GM08714 (cell line): ENCODE data around the gene YAE1.

Experiments used
- H3K4me3 ChIP-seq: fragments of 200-500 bp; sonication (Bioruptor generic); 2 replicates; pipeline ENCODE4 v1.5.1; 2014; ENCODE audit warnings: mild to moderate bottlenecking, low read length, inconsistent platforms
- ZNF274 ChIP-seq: IDR thresholded peaks from 2 replicates; pipeline ENCODE4 v1.6.1; 2012; ENCODE audit warnings: mild to moderate bottlenecking, low read depth, low read length

The YAE1 gene

DNA sequence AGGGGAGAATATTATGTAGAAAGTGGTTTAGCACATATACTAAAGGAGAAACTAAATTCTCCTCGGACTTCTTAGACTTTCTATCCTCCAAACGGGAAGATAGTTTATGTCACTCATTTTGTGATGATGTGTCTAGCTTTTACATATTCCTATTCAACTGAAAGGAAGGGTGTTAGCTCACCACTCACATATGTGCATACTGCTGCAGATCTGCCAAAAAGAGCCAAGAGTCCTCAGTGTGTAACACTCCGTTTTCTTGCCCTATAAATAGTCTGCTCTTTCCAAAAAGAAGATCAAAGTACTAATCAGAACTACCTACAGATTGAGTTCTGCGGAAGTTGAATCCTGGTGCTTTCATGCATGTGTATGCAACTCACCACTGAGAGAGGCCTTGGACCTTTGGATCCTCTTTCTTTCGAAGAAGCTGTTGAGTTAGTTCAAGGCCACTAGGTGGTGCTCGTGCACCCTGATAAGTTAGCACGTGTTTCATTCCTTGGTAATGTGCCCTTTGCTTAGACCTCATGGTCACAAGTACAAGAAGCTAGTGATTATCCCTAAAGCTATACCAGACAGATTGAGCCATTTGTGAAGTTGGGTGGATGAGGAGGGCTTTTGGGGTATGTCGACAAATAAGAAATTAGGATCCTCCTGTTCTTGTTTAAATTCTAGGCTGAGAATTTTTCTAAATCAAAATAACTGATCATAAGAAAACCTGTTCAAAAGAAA lies 14.1 kb downstream of the YAE1 start:
- no peak overlapping the region for H3K4me3 ChIP-seq
- TF ChIP-seq ZNF274: no peak

DNA sequence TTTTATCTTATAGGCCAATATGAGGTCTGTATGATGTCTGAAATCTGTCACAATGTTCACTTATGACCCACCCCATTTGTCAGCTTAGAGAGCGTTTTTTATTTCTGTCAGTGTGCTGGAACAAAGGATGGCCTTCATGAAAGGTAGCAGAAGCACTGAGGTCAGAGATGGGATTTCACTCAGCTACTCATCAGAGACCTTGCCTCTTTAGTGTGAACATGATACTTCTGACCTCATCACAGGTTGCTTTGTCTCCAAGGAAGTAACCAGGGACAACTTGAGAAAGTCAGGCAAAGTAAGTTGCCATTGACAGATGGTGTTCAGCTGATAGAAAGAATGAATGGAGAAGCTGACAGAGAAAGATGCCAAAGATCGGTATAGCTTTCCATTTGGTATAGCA lies 16.3 kb downstream of the YAE1 start:
- no peak for TF ChIP-seq ZNF274

GRCh38 chr7:39583539-39583938 lies 17.3 kb downstream of the YAE1 start:
- TF ChIP-seq ZNF274: no peak
- H3K4me3 ChIP-seq: no peak overlapping the region

More for the DNA sequence above, 16.3 kb downstream of the YAE1 start:
- H3K4me3 ChIP-seq: no peak overlapping the region

GRCh38 chr7:39587393-39587792 lies 21.2 kb downstream of the YAE1 start:
- TF ChIP-seq ZNF274: no peak
- H3K4me3 ChIP-seq: no peak overlapping the region

GRCh38 chr7:39588416-39588815 lies 22.2 kb downstream of the YAE1 start:
- TF ChIP-seq ZNF274: no peak
- H3K4me3 ChIP-seq: no peak overlapping the region

DNA sequence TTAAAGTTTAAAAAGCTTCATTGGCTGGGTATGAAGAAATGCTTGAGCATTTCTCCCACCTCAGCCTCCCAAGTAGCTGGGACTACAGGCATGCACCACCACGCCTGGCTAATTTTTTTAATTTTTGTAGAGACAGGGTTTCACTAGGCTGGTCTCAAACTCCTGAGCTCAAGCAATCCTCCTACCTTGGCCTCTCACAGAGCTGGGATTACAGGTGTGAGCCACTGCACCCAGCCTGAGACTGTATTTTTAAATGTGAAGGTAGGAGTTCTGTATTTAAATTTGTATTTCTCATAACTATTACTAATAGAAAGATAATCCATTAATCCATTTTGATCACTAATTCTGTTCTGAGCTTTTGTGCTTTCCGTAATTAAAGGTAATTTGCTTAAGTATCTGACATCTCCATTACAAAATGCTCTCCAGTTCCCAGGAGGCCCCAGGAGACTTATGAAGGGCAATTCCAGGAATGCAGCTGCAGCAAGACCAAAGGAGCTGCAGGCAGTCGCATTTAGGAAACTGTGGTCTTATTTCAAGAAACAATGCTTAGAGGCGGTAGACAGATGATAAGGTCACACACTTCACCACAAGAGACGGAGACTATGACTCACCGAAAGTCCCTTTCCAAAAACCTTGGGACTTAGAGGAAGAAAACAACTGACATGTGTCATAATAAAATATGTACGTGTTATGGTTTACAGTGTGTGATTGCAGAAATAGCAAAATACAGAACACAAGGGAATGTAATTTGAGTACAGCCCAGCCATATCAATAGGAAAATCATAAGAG lies 23.3 kb downstream of the YAE1 start:
- TF ChIP-seq ZNF274: no peak
- no peak overlapping the region for H3K4me3 ChIP-seq

DNA sequence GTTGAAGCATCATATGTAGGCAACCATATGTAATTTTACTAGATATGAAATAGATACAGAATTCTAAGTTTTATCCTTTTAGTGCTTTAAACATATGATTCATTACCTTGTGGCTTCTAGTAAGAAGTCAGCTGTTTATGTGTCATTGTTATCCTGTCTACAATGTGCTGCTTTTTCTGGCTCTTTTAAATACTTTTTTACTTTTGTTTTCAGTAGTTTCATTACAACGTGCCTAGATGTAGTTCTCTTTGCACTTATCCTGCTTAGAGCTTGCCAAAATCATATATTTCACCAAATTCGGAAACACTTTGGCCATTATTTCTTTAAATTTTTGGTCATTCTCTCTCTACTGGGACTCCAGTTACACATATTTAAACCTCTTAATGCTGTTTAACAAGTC lies 26.4 kb downstream of the YAE1 start:
- H3K4me3 ChIP-seq: no peak overlapping the region
- no peak for TF ChIP-seq ZNF274

DNA sequence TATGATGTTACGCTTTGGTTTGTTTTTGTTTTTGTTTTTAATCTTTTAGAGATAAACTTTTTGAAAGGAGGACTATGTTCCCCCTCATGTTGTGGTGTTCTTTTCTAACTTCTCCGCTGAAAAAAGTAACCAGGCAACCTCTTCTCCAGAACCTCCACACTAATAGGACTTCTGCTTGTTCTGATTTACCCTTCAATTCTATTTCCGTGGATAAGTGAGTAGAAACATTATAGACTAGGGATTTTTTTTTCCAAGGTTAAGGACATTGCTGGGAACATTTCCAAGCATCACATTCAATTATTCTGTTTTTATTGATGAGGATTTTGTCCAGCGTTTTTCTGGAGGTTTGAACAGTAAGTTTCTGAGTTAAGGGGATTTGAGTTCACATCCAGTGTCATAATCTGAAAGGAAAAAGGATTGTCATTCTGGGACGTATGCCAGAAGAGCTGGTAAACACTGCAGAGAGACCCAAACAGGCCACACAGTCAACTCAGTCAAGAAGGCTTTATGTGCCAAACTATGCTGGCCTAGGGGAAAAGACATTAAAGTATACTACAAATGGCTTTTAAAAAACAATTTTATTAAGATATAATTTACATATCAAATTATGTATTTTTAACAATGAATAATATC lies 28.9 kb downstream of the YAE1 start:
- TF ChIP-seq ZNF274: no peak
- no peak overlapping the region for H3K4me3 ChIP-seq

- TF ChIP-seq ZNF274: no peak
- H3K4me3 ChIP-seq: no peak overlapping the region
Observed at GRCh38 chr7:39602351-39602750, 36.1 kb downstream of the YAE1 start.

- TF ChIP-seq ZNF274: no peak
- H3K4me3 ChIP-seq: no peak overlapping the region
Observed at GRCh38 chr7:39603924-39604323, 37.7 kb downstream of the YAE1 start.

DNA sequence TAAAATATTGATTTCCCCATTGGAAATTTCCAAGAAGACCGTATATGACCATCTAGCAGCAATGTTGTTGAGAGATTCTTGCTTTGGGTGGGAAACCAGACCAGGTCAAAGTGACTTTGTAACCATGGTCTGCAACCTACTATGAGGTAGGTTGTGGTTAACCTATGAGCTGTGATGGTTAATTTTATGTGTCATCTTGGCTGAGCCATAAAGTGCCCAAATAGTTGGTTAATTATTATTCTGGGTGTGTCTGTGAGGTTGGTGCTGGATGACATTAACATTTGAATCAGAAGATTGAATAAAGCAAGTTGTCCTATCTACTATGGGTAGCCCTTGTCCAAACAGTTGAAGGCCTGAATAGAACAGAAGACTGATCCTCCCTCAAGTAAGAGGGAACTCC lies 38.9 kb downstream of the YAE1 start:
- TF ChIP-seq ZNF274: no peak
- H3K4me3 ChIP-seq: no peak overlapping the region

- TF ChIP-seq ZNF274: no peak
- H3K4me3 ChIP-seq: no peak overlapping the region
Observed at GRCh38 chr7:39606352-39606751, 40.1 kb downstream of the YAE1 start.

GRCh38 chr7:39606941-39607340 lies 40.7 kb downstream of the YAE1 start:
- no peak for TF ChIP-seq ZNF274
- no peak overlapping the region for H3K4me3 ChIP-seq

DNA sequence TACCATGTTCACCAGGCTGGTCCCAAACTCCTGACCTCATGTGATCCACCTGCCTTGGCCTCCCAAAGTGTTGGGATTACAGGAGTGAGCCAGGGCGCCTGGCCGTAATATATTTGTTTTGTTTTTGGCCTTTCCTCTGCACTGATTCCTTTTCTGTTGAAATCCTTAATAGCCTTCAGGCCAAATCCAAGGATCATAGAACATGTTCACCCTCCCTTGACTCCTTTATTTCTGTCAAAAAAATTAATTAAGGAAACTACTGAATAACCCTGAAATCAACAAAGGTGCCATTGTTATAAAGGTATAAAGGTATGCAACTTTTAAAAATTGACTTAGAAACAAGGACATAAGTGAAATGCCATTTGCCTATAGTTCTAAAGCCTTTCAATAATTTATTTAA lies 41.7 kb downstream of the YAE1 start:
- no peak for TF ChIP-seq ZNF274
- no peak overlapping the region for H3K4me3 ChIP-seq

GRCh38 chr7:39608278-39608677 lies 42.1 kb downstream of the YAE1 start:
- no peak overlapping the region for H3K4me3 ChIP-seq
- TF ChIP-seq ZNF274: no peak
